A549 (cell line): Measurements from ENCODE around the gene MCRS1.

ENCODE experiments used
- BCL3 ChIP-seq: fragments of >200 bp; sonication (Bioruptor Twin); formaldehyde crosslinking; IDR thresholded peaks from 3 replicates; pipeline ENCODE4 v1.6.1; 2016
- CEBPB ChIP-seq, 2 experiments: fragments of >200 bp in 1 of 2; sonication (Bioruptor Twin) in 1 of 2; formaldehyde crosslinking in 1 of 2; IDR thresholded peaks; 2 replicates each; pipeline ENCODE4 v1.6.1; 2012 to 2016
- CHD2 ChIP-seq: fragments of 150-350 bp; IDR thresholded peaks from 2 replicates; pipeline ENCODE4 v1.6.1; 2014; ENCODE audit warnings: low read length; ENCODE audit not compliant: partially characterized antibody
- CTCF ChIP-seq: fragments of >200 bp; sonication (Bioruptor Twin); formaldehyde crosslinking; IDR thresholded peaks from 3 replicates; pipeline ENCODE4 v1.5.1; 2016
- ELK1 ChIP-seq: fragments of 150-350 bp; IDR thresholded peaks from 2 replicates; pipeline ENCODE4 v1.6.1; 2014; ENCODE audit warnings: low read depth, mild to moderate bottlenecking, low read length
- EP300 ChIP-seq, 2 experiments: fragments of >200 bp; sonication (Bioruptor Twin); formaldehyde crosslinking; IDR thresholded peaks; 2 replicates in 1 of 2; 3 replicates in 1 of 2; pipeline ENCODE4 v1.6.1; 2016 to 2017
- JUN ChIP-seq, 2 experiments: fragments of >200 bp; sonication (Bioruptor Twin); formaldehyde crosslinking; IDR thresholded peaks; 2 replicates in 1 of 2; 3 replicates in 1 of 2; pipeline ENCODE4 v1.6.1; 2016 to 2017
- JUNB ChIP-seq: fragments of >200 bp; sonication (Bioruptor Twin); formaldehyde crosslinking; IDR thresholded peaks from 2 replicates; pipeline ENCODE4 v1.6.1; 2016
- MAZ ChIP-seq: fragments of 150-350 bp; IDR thresholded peaks from 2 replicates; pipeline ENCODE4 v1.6.1; 2014; ENCODE audit warnings: antibody characterized with exemption, low read depth, low read length, borderline replicate concordance
- MYC ChIP-seq: IDR thresholded peaks from 2 replicates; pipeline ENCODE4 v1.6.1; 2012; ENCODE audit warnings: mild to moderate bottlenecking, inconsistent platforms, low read length, improper control_type of control experiment, borderline replicate concordance
- NR3C1 ChIP-seq: fragments of >200 bp; sonication (Bioruptor Twin); formaldehyde crosslinking; IDR thresholded peaks from 3 replicates; pipeline ENCODE4 v1.6.1; 2017
- POLR2A ChIP-seq: IDR thresholded peaks from 2 replicates; pipeline ENCODE4 v1.6.1; 2012; ENCODE audit warnings: mild to moderate bottlenecking, low read length
- REST ChIP-seq: fragments of 200-600 bp; sonication (generic); IDR thresholded peaks from 2 replicates; pipeline ENCODE4 v1.6.1; 2016; ENCODE audit warnings: antibody characterized with exemption, mild to moderate bottlenecking, moderate library complexity
- RFX5 ChIP-seq: fragments of 450-650 bp; IDR thresholded peaks from 2 replicates; pipeline ENCODE4 v1.7.1; 2014; ENCODE audit warnings: antibody characterized with exemption, mild to moderate bottlenecking, moderate library complexity

- TF ChIP-seq CTCF = no peak
- TF ChIP-seq POLR2A = no peak
- no peak for TF ChIP-seq NR3C1
- no peak for TF ChIP-seq RFX5
- no peak for TF ChIP-seq CEBPB (IDR thresholded peaks at IDR 0.05)
- TF ChIP-seq CHD2 = no peak
- TF ChIP-seq JUN (IDR thresholded peaks at IDR 0.05) = no peak
- no peak for TF ChIP-seq REST
- TF ChIP-seq JUNB = no peak
- no peak for TF ChIP-seq EP300 (IDR thresholded peaks at IDR 0.05)
- no peak for TF ChIP-seq BCL3
- no peak for TF ChIP-seq MAZ
- TF ChIP-seq MYC = no peak
- no peak for TF ChIP-seq ELK1
These were observed 33.1 kb downstream of the MCRS1 start for GRCh38 chr12:49534731-49535278.
